Measurements from ENCODE around the gene EPS8.

EPS8 gene

DNA sequence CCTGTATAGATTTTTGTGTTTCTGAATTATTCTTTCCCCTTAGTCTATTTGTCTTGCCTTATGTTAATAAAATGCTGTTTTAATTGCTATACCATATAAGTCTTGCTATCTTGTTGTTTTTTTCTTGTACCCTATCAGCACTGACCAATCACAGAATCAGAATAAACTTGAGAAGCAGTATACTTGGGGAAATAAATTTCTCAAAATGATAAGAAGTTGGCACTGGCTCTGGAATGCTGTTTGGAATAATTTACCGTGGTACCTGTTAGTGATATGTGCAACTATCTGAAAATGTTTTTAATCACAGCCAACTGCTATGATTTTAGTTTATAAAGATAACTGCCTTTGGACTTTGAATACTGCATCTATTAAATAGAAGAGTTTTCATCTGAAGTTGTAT, 37.9 kb upstream of the EPS8 start:
- H3K27ac ChIP-seq, result no peak overlapping the region
- TF ChIP-seq, protein P1, sequence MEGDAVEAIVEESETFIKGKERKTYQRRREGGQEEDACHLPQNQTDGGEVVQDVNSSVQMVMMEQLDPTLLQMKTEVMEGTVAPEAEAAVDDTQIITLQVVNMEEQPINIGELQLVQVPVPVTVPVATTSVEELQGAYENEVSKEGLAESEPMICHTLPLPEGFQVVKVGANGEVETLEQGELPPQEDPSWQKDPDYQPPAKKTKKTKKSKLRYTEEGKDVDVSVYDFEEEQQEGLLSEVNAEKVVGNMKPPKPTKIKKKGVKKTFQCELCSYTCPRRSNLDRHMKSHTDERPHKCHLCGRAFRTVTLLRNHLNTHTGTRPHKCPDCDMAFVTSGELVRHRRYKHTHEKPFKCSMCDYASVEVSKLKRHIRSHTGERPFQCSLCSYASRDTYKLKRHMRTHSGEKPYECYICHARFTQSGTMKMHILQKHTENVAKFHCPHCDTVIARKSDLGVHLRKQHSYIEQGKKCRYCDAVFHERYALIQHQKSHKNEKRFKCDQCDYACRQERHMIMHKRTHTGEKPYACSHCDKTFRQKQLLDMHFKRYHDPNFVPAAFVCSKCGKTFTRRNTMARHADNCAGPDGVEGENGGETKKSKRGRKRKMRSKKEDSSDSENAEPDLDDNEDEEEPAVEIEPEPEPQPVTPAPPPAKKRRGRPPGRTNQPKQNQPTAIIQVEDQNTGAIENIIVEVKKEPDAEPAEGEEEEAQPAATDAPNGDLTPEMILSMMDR (conservative IDR thresholded peaks at IDR 0.05), result no peak

DNA sequence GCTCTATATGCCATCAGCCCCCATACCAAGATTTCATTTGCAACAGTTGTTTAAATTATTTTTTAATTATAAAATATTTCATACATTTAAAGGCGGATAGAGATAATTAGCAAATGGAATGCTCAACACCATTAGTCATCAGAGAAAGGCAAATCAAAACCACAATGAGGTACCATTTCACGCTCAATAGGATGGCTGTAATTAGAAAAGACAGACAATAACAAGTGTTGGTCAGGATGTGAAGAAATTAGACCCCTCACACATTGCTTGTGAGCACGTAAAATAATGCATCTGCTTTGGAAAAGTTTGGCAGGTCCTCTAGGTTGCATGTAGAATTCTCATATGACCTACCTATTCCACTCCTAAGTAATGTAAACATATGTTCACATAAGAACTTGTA, 35.3 kb upstream of the EPS8 start:
- H3K27ac ChIP-seq, result no peak overlapping the region
- TF ChIP-seq, protein P1 (conservative IDR thresholded peaks at IDR 0.05), result no peak

DNA sequence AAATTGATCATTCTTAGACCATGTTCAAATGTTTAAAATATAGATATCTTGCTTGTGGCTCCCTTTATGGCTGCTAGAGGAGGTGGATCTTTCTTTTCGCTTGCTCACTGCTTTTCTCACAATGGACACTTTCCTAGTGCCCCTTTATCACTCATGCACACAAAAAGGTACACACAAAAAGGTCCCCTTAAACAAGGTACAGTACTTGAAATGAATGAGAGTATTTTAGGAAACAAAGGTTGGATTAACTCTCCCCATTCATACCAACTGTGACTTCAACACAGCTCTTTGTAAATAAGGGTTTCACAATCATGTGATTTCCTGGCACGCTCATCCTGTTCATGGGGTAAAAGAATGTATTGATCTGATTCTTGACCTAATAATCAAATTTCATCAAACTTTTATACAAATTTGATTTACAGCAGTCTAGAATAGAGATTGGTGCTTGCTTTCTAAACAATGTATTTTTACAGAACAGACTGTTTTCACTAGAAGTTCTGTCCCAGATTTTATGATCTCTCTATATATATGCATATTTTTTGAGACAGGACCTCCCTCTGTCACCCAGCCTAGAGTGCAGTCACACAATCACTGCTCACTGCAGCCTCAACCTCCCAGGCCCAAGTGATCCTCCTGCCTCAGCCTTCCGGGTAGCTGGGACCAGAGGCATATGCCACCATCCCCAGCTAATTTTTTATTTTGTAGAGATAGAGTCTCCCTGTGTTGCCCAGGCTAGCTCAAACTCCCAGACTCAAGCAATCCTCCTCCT, 34.4 kb upstream of the EPS8 start:
- TF ChIP-seq, protein P1 (conservative IDR thresholded peaks at IDR 0.05), result no peak
- no peak overlapping the region for H3K27ac ChIP-seq

DNA sequence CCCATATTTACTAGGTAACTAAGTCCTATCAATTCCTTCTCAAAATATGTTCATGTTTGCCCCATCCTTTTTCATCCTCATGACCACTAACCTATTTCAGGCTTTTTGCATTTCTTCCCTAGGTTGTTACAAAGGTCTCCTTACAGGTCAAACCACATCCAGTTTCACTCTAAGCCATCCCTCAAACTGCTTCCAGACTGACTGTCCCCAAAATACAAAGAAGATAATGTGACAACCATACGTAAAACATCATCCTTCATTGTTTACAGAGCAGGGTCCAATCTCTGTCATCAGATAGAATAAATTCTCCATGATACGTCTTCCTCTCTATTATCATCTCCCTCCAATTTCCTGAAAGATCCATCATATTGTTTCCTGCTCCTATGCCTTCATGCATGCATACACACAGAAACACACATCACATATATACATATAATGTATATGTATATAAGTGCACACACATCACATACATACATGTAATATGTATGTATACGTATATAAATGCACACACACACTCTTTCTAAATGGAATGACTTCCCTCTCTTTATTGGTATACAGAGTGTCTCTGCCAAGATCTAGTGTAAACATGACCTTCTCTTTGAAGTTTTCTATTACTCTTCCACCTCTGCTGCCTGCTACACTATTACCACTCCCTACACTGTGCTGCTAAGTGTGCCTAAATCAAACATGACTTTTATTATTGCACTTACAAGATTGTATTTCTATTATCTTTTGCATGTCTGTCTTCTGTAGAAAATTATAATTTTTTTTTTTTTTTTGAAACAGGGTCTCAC, 30.7 kb upstream of the EPS8 start:
- TF ChIP-seq, protein P1 (conservative IDR thresholded peaks at IDR 0.05), result no peak
- peak overlapping the region; percentile 33 for H3K27ac ChIP-seq

DNA sequence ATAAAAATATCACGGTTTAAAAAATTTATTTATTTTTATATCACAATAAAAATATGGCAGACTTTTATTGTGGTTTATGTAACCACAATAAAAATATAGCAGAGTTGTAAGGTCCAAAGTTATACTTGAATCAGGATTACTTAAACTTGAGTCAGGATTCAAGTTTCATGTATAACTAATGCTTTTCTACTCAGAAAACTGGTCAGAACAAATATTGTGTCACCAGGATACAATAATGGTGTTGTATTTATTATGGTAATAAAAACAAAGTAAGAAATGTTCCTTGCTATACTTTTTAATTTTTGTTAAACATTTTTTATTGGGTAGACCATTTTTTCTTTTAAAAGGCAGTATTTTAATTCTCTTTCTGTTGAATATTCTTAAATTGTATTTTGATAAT, 29.2 kb upstream of the EPS8 start:
- TF ChIP-seq, protein P1 (conservative IDR thresholded peaks at IDR 0.05), result no peak
- no peak overlapping the region for H3K27ac ChIP-seq

DNA sequence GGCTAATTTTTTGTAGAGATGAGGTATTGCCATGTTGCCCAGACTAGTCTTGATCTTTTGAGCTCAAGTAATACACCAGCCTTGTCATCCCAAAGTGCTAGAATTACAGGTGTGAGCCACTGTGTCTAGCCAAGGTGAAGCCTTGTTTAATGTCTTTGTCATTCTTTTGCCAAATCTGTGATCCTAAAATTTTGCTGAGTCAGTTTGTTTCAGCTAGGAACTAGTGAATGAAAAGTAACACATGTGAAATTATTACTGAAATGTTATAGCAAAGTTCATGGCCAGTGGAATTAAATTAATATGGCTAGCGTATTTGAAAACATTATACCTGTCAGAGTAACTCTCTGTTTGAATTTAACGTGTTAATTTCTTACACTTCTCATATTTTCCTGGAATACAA, 26.5 kb upstream of the EPS8 start:
- TF ChIP-seq, protein P1 (conservative IDR thresholded peaks at IDR 0.05), result no peak
- H3K27ac ChIP-seq, result no peak overlapping the region

DNA sequence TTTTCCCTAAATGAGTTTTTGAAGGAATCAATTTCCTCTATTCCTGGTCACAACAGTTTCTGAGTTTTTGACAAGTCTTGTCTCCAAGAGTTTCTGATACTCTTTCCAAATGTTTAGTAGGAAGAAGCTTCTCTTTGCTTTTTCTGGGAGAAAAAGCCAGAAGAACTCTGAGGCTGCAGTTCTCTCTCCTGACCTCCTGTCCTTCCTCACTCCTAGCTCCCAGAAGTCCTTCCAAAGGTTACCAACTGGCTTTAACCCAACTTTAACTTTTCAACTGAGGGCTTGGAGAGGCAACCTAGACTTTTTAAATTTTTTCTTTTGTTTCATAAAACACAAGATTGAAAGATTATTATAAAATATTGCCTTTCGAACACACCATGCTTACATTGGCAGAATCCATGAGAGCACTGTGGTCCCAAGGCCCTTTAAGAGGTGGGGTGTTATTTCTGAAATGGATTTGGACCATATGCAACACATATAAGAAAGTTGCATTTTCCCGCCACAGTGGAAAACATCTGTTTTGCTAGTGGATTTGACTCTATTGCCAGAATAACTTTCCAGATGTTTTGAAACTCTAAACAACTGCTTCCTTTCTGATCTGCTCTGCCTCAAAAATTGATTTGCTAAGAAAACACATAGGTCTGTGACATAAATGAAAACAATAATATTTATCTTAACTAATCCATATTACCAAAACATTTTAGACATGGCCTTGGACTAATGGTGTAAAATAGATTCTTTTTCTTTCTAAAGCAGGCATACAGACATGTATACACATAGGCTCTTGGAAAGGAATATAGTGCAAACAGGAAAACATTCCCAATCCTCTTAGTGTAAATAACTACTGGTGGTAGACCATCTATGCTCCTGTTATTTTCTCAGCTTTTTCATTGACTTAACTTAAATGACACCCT, 22.3 kb upstream of the EPS8 start:
- H3K27ac ChIP-seq, result no peak overlapping the region
- TF ChIP-seq, protein P1 (conservative IDR thresholded peaks at IDR 0.05), result no peak
